Measurements from ENCODE around the gene PDXDC1.
"Not testable (repeated sequence)": the region's sequence is repeated elsewhere in the genome, so short reads cannot be mapped to it uniquely, and the experiment has no call there.

Gene PDXDC1

DNA sequence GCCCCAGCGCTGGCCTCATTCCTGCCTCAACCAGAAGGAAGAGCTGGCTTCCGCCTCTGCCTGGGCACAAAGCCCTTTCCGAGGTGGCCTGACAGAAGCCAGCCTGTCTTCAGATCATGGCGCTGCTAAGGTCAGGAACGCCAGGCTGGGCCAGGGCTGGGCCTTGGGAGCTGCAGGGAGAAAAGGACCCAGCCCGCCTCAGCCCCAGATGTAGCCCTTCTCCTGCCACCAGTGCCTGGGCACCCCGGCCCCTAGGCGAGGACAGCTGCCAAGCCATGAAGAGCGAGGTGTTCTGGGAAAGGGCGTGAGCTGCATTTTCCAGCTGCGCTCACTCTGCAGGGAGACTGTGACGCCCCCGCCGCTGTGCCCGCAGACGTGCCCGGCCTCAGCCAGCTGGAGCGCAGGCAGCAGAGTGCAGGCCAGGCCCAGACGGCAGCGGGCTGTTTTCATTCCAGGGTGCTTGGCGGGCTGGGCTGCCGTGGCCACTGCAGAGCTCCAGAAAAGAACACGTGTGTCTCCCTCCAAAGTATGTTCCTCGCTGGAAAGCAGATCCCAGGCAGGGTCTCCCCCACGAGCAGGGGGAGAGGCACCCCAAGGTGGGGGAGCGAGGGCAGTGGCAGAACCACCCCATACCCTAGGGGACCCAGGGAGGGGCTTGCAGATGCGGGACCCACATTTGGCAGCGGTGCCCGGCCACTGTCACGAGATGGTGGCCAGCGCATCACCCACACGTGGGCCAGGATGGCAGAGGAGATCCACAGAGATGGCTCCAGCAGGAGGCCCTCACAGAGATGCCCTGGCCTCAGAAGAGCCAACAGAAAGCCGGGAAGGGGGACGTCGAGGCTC is 170.8 kb downstream of the PDXDC1 start:
- H3K27me3 ChIP-seq (ENCODE audit: low read length); H3K4me2 ChIP-seq (ENCODE audit: low read depth, low read length, poor library complexity, severe bottlenecking); H3K9me3 ChIP-seq (ENCODE audit: insufficient read depth, low read length); H3K36me3 ChIP-seq (ENCODE audit: low read length); H3K79me2 ChIP-seq (ENCODE audit: insufficient read depth, low read length); H3K9ac ChIP-seq (ENCODE audit: low read length); H4K20me1 ChIP-seq (ENCODE audit: low read depth, low read length); H3F3A ChIP-seq (ENCODE audit: insufficient read depth); H3K9me2 ChIP-seq (replicated peaks; ENCODE audit: insufficient read depth, low read length); H3K4me3 ChIP-seq (ENCODE audit: insufficient read depth, low read length, poor library complexity, severe bottlenecking); H3K27ac ChIP-seq (ENCODE audit: low read depth, low read length); H2AFZ ChIP-seq (ENCODE audit: low read depth, low read length, severe bottlenecking): not testable (repeated sequence)

- H3K36me3 ChIP-seq (ENCODE audit: low read length); H3K9me3 ChIP-seq (ENCODE audit: insufficient read depth, low read length); H3K4me2 ChIP-seq (ENCODE audit: low read depth, low read length, poor library complexity, severe bottlenecking); H4K20me1 ChIP-seq (ENCODE audit: low read depth, low read length); H2AFZ ChIP-seq (ENCODE audit: low read depth, low read length, severe bottlenecking); H3K9ac ChIP-seq (ENCODE audit: low read length); H3K9me2 ChIP-seq (replicated peaks; ENCODE audit: insufficient read depth, low read length); H3K79me2 ChIP-seq (ENCODE audit: insufficient read depth, low read length); H3K27me3 ChIP-seq (ENCODE audit: low read length); H3K27ac ChIP-seq (ENCODE audit: low read depth, low read length); H3F3A ChIP-seq (ENCODE audit: insufficient read depth); H3K4me3 ChIP-seq (ENCODE audit: insufficient read depth, low read length, poor library complexity, severe bottlenecking): not testable (repeated sequence)
Measured at GRCh38 chr16:15146264-15146662, 171.4 kb downstream of the PDXDC1 start.

GRCh38 chr16:15148831-15149230 is 174.0 kb downstream of the PDXDC1 start:
- not testable (repeated sequence) for H3K9ac ChIP-seq (ENCODE audit: low read length); H3K4me2 ChIP-seq (ENCODE audit: low read depth, low read length, poor library complexity, severe bottlenecking); H3F3A ChIP-seq (ENCODE audit: insufficient read depth); H3K27me3 ChIP-seq (ENCODE audit: low read length); H3K36me3 ChIP-seq (ENCODE audit: low read length); H3K9me2 ChIP-seq (replicated peaks; ENCODE audit: insufficient read depth, low read length); H3K79me2 ChIP-seq (ENCODE audit: insufficient read depth, low read length); H3K27ac ChIP-seq (ENCODE audit: low read depth, low read length); H3K4me3 ChIP-seq (ENCODE audit: insufficient read depth, low read length, poor library complexity, severe bottlenecking); H2AFZ ChIP-seq (ENCODE audit: low read depth, low read length, severe bottlenecking); H4K20me1 ChIP-seq (ENCODE audit: low read depth, low read length); H3K9me3 ChIP-seq (ENCODE audit: insufficient read depth, low read length)

- not testable (repeated sequence) for H3K27ac ChIP-seq (ENCODE audit: low read depth, low read length); H4K20me1 ChIP-seq (ENCODE audit: low read depth, low read length); H3K4me3 ChIP-seq (ENCODE audit: insufficient read depth, low read length, poor library complexity, severe bottlenecking); H3K79me2 ChIP-seq (ENCODE audit: insufficient read depth, low read length); H3F3A ChIP-seq (ENCODE audit: insufficient read depth); H2AFZ ChIP-seq (ENCODE audit: low read depth, low read length, severe bottlenecking); H3K9me3 ChIP-seq (ENCODE audit: insufficient read depth, low read length); H3K36me3 ChIP-seq (ENCODE audit: low read length); H3K4me2 ChIP-seq (ENCODE audit: low read depth, low read length, poor library complexity, severe bottlenecking); H3K9ac ChIP-seq (ENCODE audit: low read length); H3K27me3 ChIP-seq (ENCODE audit: low read length); H3K9me2 ChIP-seq (replicated peaks; ENCODE audit: insufficient read depth, low read length)
Measured at GRCh38 chr16:15149260-15149659, 174.4 kb downstream of the PDXDC1 start.

DNA sequence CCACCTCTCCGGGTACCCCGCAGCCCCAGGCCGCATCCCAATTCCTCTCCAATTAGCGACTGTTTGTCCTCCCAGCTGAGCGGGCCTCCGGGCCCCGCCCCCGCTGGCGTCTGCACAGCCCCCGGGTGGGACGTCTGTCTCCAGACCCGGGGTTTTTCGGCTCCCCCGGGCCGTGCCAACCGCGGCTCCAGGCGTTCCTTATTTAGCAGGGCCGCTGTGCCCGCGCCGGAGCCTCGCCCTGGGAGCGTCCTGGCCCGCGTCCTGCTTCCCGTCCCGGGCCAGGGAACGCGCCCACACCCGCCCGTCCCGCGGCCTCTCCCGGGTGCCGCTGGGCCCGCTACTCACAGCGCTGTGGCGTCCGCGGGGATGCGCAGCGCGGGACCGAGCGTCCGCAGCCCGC is 179.2 kb downstream of the PDXDC1 start:
- not testable (repeated sequence) for H3K9me3 ChIP-seq (ENCODE audit: insufficient read depth, low read length); H4K20me1 ChIP-seq (ENCODE audit: low read depth, low read length); H3K27ac ChIP-seq (ENCODE audit: low read depth, low read length); H3K79me2 ChIP-seq (ENCODE audit: insufficient read depth, low read length); H3K27me3 ChIP-seq (ENCODE audit: low read length); H3K9me2 ChIP-seq (replicated peaks; ENCODE audit: insufficient read depth, low read length); H2AFZ ChIP-seq (ENCODE audit: low read depth, low read length, severe bottlenecking); H3K36me3 ChIP-seq (ENCODE audit: low read length); H3F3A ChIP-seq (ENCODE audit: insufficient read depth)
- H3K9ac ChIP-seq (ENCODE audit: low read length): peak overlapping the region; percentile 56
- peak overlapping the region; percentile 55 for H3K4me3 ChIP-seq (ENCODE audit: insufficient read depth, low read length, poor library complexity, severe bottlenecking)
- H3K4me2 ChIP-seq (ENCODE audit: low read depth, low read length, poor library complexity, severe bottlenecking): peak overlapping the region; percentile 46

- peak overlapping the region; percentile 47; the same call in 1 of the 2 replicates for H3K9ac ChIP-seq (ENCODE audit: low read length)
- not testable (repeated sequence) for H3K36me3 ChIP-seq (ENCODE audit: low read length)
Measured at GRCh38 chr16:15154650-15155562, 180.1 kb downstream of the PDXDC1 start.

DNA sequence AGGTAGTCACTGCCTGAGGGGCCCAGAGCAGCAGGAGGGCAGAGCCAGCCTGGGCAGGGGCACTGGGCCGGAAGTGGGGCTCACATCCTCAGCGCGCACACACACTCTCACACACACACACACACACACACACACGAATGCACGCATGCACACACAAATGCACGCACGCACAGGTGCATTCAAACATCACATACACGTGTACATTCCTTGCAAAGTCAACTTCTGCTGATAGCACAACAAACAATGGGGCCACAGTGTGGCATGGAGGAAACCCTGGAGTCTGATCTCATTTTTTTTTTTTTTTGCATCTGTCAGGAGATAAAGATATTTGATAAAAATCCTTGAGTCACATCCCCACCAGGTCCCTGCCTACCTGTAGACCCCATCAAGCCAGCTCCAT is 182.8 kb downstream of the PDXDC1 start:
- not testable (repeated sequence) for H3F3A ChIP-seq (ENCODE audit: insufficient read depth); H4K20me1 ChIP-seq (ENCODE audit: low read depth, low read length); H3K36me3 ChIP-seq (ENCODE audit: low read length); H3K27ac ChIP-seq (ENCODE audit: low read depth, low read length); H3K9me2 ChIP-seq (replicated peaks; ENCODE audit: insufficient read depth, low read length); H3K4me2 ChIP-seq (ENCODE audit: low read depth, low read length, poor library complexity, severe bottlenecking); H2AFZ ChIP-seq (ENCODE audit: low read depth, low read length, severe bottlenecking); H3K4me3 ChIP-seq (ENCODE audit: insufficient read depth, low read length, poor library complexity, severe bottlenecking); H3K9me3 ChIP-seq (ENCODE audit: insufficient read depth, low read length); H3K79me2 ChIP-seq (ENCODE audit: insufficient read depth, low read length); H3K9ac ChIP-seq (ENCODE audit: low read length); H3K27me3 ChIP-seq (ENCODE audit: low read length)

More at GRCh38 chr16:15154650-15155562, 180.1 kb downstream of the PDXDC1 start:
- not testable (repeated sequence) for H3F3A ChIP-seq (ENCODE audit: insufficient read depth); H3K27me3 ChIP-seq (ENCODE audit: low read length); H3K79me2 ChIP-seq (ENCODE audit: insufficient read depth, low read length); H3K27ac ChIP-seq (ENCODE audit: low read depth, low read length); H2AFZ ChIP-seq (ENCODE audit: low read depth, low read length, severe bottlenecking); H3K9me3 ChIP-seq (ENCODE audit: insufficient read depth, low read length); H4K20me1 ChIP-seq (ENCODE audit: low read depth, low read length); H3K9me2 ChIP-seq (replicated peaks; ENCODE audit: insufficient read depth, low read length)
- H3K4me2 ChIP-seq (ENCODE audit: low read depth, low read length, poor library complexity, severe bottlenecking): peak overlapping the region; percentile 53
- peak overlapping the region; percentile 50 for H3K4me3 ChIP-seq (ENCODE audit: insufficient read depth, low read length, poor library complexity, severe bottlenecking)

DNA sequence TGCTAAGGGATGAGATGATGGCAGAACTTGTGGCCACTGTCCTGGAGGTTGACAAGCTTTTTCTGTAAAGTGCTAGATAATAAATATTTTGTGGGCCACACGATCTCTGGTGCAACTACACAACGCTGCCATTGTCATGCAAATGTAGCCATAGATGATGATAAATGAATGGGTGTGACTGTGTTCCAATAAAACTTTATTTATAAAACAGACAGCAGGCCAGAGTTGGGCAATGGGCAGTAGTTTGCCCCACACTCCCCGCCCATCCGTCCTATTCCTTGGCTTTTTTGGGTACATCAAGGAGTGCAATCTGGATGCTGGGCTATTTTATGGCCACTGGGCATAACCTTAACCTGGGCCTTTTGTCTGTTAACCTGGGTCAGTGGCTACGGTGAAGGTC is 184.8 kb downstream of the PDXDC1 start:
- H3K27me3 ChIP-seq (ENCODE audit: low read length); H4K20me1 ChIP-seq (ENCODE audit: low read depth, low read length); H3K36me3 ChIP-seq (ENCODE audit: low read length); H3K9ac ChIP-seq (ENCODE audit: low read length); H3F3A ChIP-seq (ENCODE audit: insufficient read depth); H3K79me2 ChIP-seq (ENCODE audit: insufficient read depth, low read length); H3K9me2 ChIP-seq (replicated peaks; ENCODE audit: insufficient read depth, low read length); H3K4me2 ChIP-seq (ENCODE audit: low read depth, low read length, poor library complexity, severe bottlenecking); H2AFZ ChIP-seq (ENCODE audit: low read depth, low read length, severe bottlenecking); H3K9me3 ChIP-seq (ENCODE audit: insufficient read depth, low read length); H3K4me3 ChIP-seq (ENCODE audit: insufficient read depth, low read length, poor library complexity, severe bottlenecking); H3K27ac ChIP-seq (ENCODE audit: low read depth, low read length): not testable (repeated sequence)
